T-cell (primary cell): ENCODE results near the gene SEC14L6. TPM values are rescaled to one million over a fixed set of nuclear protein-coding genes. Genes with fewer than 3 reads are reported as not detected.

Experiments used
- ATAC-seq, 4 experiments: fragments of 200-7000 bp in 3 of 4; fragments of 150-1000 bp in 1 of 4; cut with Tn5 transposase; replicated peaks in 1 of 4; 1 replicate in 3 of 4; 2 replicates in 1 of 4; pipeline ENCODE4 v1.10.0; 2021; ENCODE audit warnings: moderate library complexity in 3 of 4, mild to moderate bottlenecking in 2 of 4, moderate number of reproducible peaks in 1 of 4
- CTCF ChIA-PET, 2 donors: fragments of 300-600 bp; sonication (Branson Sonifier 250); formaldehyde crosslinking; loops; one replicate each; lab custom pipeline; 2022; ENCODE audit warnings: antibody characterized with exemption in 2 of 2; lab: Charles Lee
- POLR2A ChIA-PET, 2 donors: fragments of 300-600 bp; sonication (Branson Sonifier 250); formaldehyde crosslinking; loops; one replicate each; lab custom pipeline; 2022; ENCODE audit warnings: antibody characterized with exemption in 2 of 2; lab: Charles Lee
- DNase-seq, 35 experiments: peaks; one replicate each; pipeline versions ENCODE4 v3.0.0 to v3.0.0-alpha.2; 2013 to 2023
- H3K27ac ChIP-seq: one replicate; pipeline ENCODE4 v1.5.1; 2013; ENCODE audit warnings: low read length
- H3K27me3 ChIP-seq, 2 experiments: replicated peaks in 1 of 2; 1 replicate in 1 of 2; 2 replicates in 1 of 2; pipeline versions ENCODE4 v1.6.1 to v1.7.0; 2013; ENCODE audit warnings: low read length in 1 of 2, mixed read lengths in 1 of 2; ENCODE audit not compliant: control insufficient read depth in 2 of 2, insufficient read depth in 2 of 2; ENCODE audit errors: extremely low read depth in 1 of 2
- H3K36me3 ChIP-seq, 2 donors: 1 replicate in 1 of 2; 2 replicates in 1 of 2; pipeline versions ENCODE4 v1.6.1 to v1.7.0; 2013; ENCODE audit warnings: low read length in 1 of 2; ENCODE audit not compliant: control insufficient read depth in 2 of 2, insufficient read depth in 1 of 2; ENCODE audit errors: extremely low read depth in 1 of 2
- H3K4me1 ChIP-seq, 2 experiments: 1 replicate in 1 of 2; 2 replicates in 1 of 2; pipeline versions ENCODE4 v1.6.1 to v1.7.0; 2013; ENCODE audit warnings: low read length in 2 of 2, mixed read lengths in 1 of 2; ENCODE audit not compliant: insufficient read depth in 2 of 2, control insufficient read depth in 1 of 2; ENCODE audit errors: extremely low read depth in 1 of 2
- H3K4me3 ChIP-seq, 2 donors: 1 replicate in 1 of 2; 2 replicates in 1 of 2; pipeline versions ENCODE4 v1.5.1 to v1.7.0; 2013; ENCODE audit warnings: mild to moderate bottlenecking in 2 of 2, low read length in 1 of 2, moderate library complexity in 1 of 2; ENCODE audit not compliant: control insufficient read depth in 1 of 2; ENCODE audit errors: extremely low read depth in 1 of 2
- H3K9me3 ChIP-seq: 2 replicates; pipeline ENCODE4 v1.7.0; 2013
- H3K27ac Mint-ChIP-seq, 2 donors: one replicate each; pipeline ENCODE4 v1.8.0; 2020 to 2021; ENCODE audit warnings: mild to moderate bottlenecking in 2 of 2, mixed read lengths in 2 of 2
- H3K27me3 Mint-ChIP-seq, 2 donors: one replicate each; pipeline ENCODE4 v1.8.0; 2021 to 2022; ENCODE audit warnings: mixed read lengths in 2 of 2
- H3K36me3 Mint-ChIP-seq: one replicate; pipeline ENCODE4 v1.8.0; 2021; ENCODE audit warnings: mixed read lengths
- H3K4me1 Mint-ChIP-seq, 3 donors: one replicate each; pipeline ENCODE4 v1.8.0; 2020 to 2022; ENCODE audit warnings: mixed read lengths in 3 of 3, mild to moderate bottlenecking in 1 of 3
- H3K4me3 Mint-ChIP-seq, 3 donors: one replicate each; pipeline ENCODE4 v1.8.0; 2020 to 2022; ENCODE audit warnings: mild to moderate bottlenecking in 3 of 3, mixed read lengths in 3 of 3, moderate library complexity in 3 of 3
- H3K9me3 Mint-ChIP-seq, 3 donors: one replicate each; pipeline ENCODE4 v1.8.0; 2020 to 2022; ENCODE audit warnings: mixed read lengths in 3 of 3
- WGBS: methylation state at CpG from one replicate; pipeline ENCODE4 v1.1.5; 2013; ENCODE audit warnings: missing lambda C conversion rate; ENCODE audit not compliant: insufficient coverage; 5-methylcytosine and 5-hydroxymethylcytosine counted together
- total RNA-seq, 35 experiments: library from RNA in 6 of 35; stranded (reverse) in 6 of 35; fragments of 120-200 nt in 1 of 35; gene quantifications; one replicate each; pipeline versions ENCODE4 v1.2.1 to v1.2.4 and lab custom pipeline; 2013 to 2026

The SEC14L6 gene
- total RNA-seq, 5 donors from 2014 or later (not counting 1 experiment from before 2014, with no cell fraction given), result 0.13 TPM; not detected in 4

DNA sequence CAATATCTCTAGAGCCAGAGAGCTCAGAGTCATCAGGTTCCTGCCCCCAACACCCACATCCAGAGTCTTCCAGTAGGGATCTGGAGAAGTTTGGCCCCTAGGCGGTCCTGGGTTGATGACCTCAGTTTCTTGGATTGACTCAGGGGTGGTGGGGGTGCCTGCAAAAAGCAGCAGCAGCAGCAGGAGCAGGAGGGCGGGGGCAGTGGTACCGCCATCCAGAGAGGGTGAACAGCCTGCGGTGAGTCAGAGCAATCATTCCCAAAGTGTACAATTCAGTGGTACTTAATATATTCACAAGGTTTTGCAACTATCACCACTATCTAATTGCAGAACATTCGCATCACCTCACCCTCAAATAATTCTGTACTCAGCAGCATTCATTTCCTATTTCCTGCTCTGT, 64.8 kb downstream of the SEC14L6 start:
- H3K36me3 ChIP-seq, result no peaks in the 10 kb centered on the region
- peaks cover 0 to 7% (median 0%) of the 10 kb centered on the region in 3 donors for H3K4me1 Mint-ChIP-seq
- no peak overlapping the region for H3K27ac Mint-ChIP-seq
- WGBS, result 60% methylated on average over 4 of the region's 5 CpGs
- no peaks in the 10 kb centered on the region for H3K9me3 ChIP-seq
- no peaks in the 10 kb centered on the region for H3K36me3 Mint-ChIP-seq
- peaks cover 0 to 17% of the 10 kb centered on the region in 2 experiments for H3K27me3 ChIP-seq
- no peak overlapping the region for H3K4me3 Mint-ChIP-seq
- POLR2A ChIA-PET, result no interaction called here
- no peak overlapping the region for H3K27ac ChIP-seq
- peaks cover 3 to 11% of the 10 kb centered on the region in 2 donors for H3K27me3 Mint-ChIP-seq
- H3K4me1 ChIP-seq, result peaks cover 0 to 8% of the 10 kb centered on the region in 2 experiments
- H3K4me3 ChIP-seq, result no peak overlapping the region
- CTCF ChIA-PET, result interaction anchor here in 1 of 2 donors (0.9 kb wide), 1 partner anchor 116 kb away, joined by 3 read pairs; no protein-coding TSS in a partner anchor
- no peak for ATAC-seq
- no peak for DNase-seq
- no peaks in the 10 kb centered on the region for H3K9me3 Mint-ChIP-seq

GRCh38 chr22:30479981-30480380, 66.6 kb downstream of the SEC14L6 start:
- Histone ChIP-seq H3K4me1 (peaks cover 0 to 3% of the 10 kb centered on the region in 2 experiments), H3K9me3 (no peaks in the 10 kb centered on the region), H3K4me3 (no peak overlapping the region), H3K27ac (no peak overlapping the region), H3K27me3 (peaks cover 0 to 23% of the 10 kb centered on the region in 2 experiments), H3K36me3 (no peaks in the 10 kb centered on the region)
- Mint-ChIP-seq H3K4me1 (peaks cover 0 to 4% (median 2%) of the 10 kb centered on the region in 3 donors), H3K9me3 (no peaks in the 10 kb centered on the region), H3K27me3 (peaks cover 3 to 14% of the 10 kb centered on the region in 2 donors), H3K36me3 (no peaks in the 10 kb centered on the region), H3K27ac (no peak overlapping the region), H3K4me3 (no peak overlapping the region)
- CTCF ChIA-PET, result no interaction called here
- POLR2A ChIA-PET, result no interaction called here
- WGBS, result no CpG with 5 or more reads among the region's 2 CpGs
- ATAC-seq (no peak), DNase-seq (no peak)

- peaks cover 0 to 52% of the 10 kb centered on the region in 2 experiments for H3K27me3 ChIP-seq
- H3K9me3 Mint-ChIP-seq, result no peaks in the 10 kb centered on the region
- no peaks in the 10 kb centered on the region for H3K36me3 Mint-ChIP-seq
- ATAC-seq (peak in 1 of 4 experiments; percentile 81), DNase-seq (peak in 26 of 35 experiments; percentile 5 to 63 (median 22))
- no peak overlapping the region for H3K27ac Mint-ChIP-seq
- ChIA-PET POLR2A (interaction anchor here (0.6 to 0.8 kb wide), 2 partner anchors 228 to 823 kb away, joined by 3 to 4 read pairs; no protein-coding TSS in a partner anchor), CTCF (no interaction called here)
- no peak overlapping the region for H3K4me3 ChIP-seq
- H3K9me3 ChIP-seq, result no peaks in the 10 kb centered on the region
- H3K36me3 ChIP-seq, result no peaks in the 10 kb centered on the region
- H3K4me1 Mint-ChIP-seq, result peaks cover 0 to 21% (median 8%) of the 10 kb centered on the region in 3 donors
- 50% methylated on average over 2 of the region's 6 CpGs for WGBS
- no peak overlapping the region for H3K4me3 Mint-ChIP-seq
- peaks cover 0 to 10% of the 10 kb centered on the region in 2 experiments for H3K4me1 ChIP-seq
- H3K27ac ChIP-seq, result no peak overlapping the region
- H3K27me3 Mint-ChIP-seq, result peaks cover 16 to 37% of the 10 kb centered on the region in 2 donors
Measured at GRCh38 chr22:30474683-30475424, 71.7 kb downstream of the SEC14L6 start.

DNA sequence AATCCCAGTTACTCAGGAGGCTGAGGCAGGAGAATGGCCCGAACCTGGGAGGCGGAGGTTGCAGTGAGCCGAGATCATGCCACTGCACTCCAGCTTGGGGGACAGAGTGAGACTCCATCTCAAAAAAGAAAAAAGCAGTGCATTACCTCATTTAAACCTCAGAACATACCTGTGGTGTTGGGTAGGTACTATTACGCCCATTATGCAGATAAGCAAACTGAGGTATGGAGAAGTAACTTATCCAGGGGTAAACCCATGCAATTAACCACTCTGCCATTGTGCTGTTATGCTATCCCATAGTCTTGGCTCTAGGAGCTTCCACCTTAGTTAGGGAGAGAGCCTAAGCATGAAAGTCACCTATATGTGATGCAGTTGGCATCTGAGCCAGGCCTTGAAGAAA, 72.4 kb downstream of the SEC14L6 start:
- ATAC-seq, result no peak
- POLR2A ChIA-PET, result interaction anchor here in 1 of 2 donors (0.6 kb wide), 1 partner anchor 824 kb away, joined by 3 read pairs; no protein-coding TSS in a partner anchor
- H3K9me3 Mint-ChIP-seq, result no peaks in the 10 kb centered on the region
- no peaks in the 10 kb centered on the region for H3K36me3 Mint-ChIP-seq
- no peaks in the 10 kb centered on the region for H3K9me3 ChIP-seq
- H3K36me3 ChIP-seq, result no peaks in the 10 kb centered on the region
- CTCF ChIA-PET, result no interaction called here
- H3K4me3 ChIP-seq, result no peak overlapping the region
- H3K4me1 Mint-ChIP-seq, result peaks cover 0 to 22% (median 8%) of the 10 kb centered on the region in 3 donors
- H3K4me3 Mint-ChIP-seq, result no peak overlapping the region
- no peak overlapping the region for H3K27ac ChIP-seq
- no peak overlapping the region for H3K27ac Mint-ChIP-seq
- H3K27me3 Mint-ChIP-seq, result peaks cover 17 to 39% of the 10 kb centered on the region in 2 donors
- H3K27me3 ChIP-seq, result peaks cover 0 to 57% of the 10 kb centered on the region in 2 experiments
- no CpG with 5 or more reads among the region's 4 CpGs for WGBS
- no peak for DNase-seq
- H3K4me1 ChIP-seq, result peaks cover 0 to 10% of the 10 kb centered on the region in 2 experiments

DNA sequence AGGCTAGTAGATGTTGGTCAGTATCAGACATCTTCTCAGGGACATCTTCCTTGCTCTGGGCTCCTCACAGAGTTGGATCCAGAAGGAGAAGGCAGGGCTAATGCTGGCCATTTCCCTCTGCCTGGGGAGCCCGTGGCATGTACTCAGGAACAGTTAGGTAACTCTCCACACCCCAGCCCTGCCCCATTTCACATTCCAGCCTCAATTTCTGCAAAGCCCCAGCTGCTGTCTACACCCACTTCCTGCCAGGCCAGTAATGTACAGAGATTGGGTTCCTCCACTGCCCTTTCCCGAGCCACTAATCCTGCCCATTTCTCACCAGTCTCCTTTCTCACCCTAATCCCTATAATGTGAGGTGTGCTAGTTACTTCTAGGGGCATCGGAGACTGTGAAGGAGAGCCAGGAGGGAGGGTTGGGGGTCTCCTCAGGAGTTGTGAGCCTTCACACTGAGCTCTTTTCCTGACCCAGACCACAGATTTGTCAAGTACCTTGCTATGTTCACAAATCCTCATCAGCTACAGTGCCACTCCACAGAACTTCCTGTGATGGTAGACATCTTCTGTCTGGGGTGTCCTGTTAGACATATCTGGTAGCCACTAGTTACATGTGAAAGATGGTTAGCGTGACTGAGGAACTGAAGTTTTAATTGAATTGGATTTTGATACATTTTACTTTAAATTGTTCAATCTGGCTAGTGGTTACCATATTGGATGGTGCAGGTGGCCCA, 73.4 kb downstream of the SEC14L6 start:
- DNase-seq (peak in 1 of 35 experiments; percentile 21), ATAC-seq (peak in 1 of 4 experiments; percentile 45)
- Histone ChIP-seq H3K9me3 (no peaks in the 10 kb centered on the region), H3K4me1 (peaks cover 0 to 10% of the 10 kb centered on the region in 2 experiments), H3K36me3 (no peaks in the 10 kb centered on the region), H3K4me3 (no peak overlapping the region), H3K27me3 (peaks cover 0 to 63% of the 10 kb centered on the region in 2 experiments), H3K27ac (no peak overlapping the region)
- Mint-ChIP-seq H3K4me1 (peaks cover 0 to 22% (median 8%) of the 10 kb centered on the region in 3 donors), H3K27me3 (peaks cover 17 to 45% of the 10 kb centered on the region in 2 donors), H3K9me3 (no peaks in the 10 kb centered on the region), H3K4me3 (no peak overlapping the region), H3K36me3 (peaks cover 2% of the 10 kb centered on the region), H3K27ac (no peak overlapping the region)
- POLR2A ChIA-PET, result interaction anchor here in 1 of 2 donors (0.6 kb wide), 1 partner anchor 32 kb away, joined by 9 read pairs; no protein-coding TSS in a partner anchor
- CTCF ChIA-PET, result no interaction called here
- 33% methylated on average over 1 of the region's 4 CpGs for WGBS
